Measurements from ENCODE around the gene AQP12B.

The AQP12B gene

DNA sequence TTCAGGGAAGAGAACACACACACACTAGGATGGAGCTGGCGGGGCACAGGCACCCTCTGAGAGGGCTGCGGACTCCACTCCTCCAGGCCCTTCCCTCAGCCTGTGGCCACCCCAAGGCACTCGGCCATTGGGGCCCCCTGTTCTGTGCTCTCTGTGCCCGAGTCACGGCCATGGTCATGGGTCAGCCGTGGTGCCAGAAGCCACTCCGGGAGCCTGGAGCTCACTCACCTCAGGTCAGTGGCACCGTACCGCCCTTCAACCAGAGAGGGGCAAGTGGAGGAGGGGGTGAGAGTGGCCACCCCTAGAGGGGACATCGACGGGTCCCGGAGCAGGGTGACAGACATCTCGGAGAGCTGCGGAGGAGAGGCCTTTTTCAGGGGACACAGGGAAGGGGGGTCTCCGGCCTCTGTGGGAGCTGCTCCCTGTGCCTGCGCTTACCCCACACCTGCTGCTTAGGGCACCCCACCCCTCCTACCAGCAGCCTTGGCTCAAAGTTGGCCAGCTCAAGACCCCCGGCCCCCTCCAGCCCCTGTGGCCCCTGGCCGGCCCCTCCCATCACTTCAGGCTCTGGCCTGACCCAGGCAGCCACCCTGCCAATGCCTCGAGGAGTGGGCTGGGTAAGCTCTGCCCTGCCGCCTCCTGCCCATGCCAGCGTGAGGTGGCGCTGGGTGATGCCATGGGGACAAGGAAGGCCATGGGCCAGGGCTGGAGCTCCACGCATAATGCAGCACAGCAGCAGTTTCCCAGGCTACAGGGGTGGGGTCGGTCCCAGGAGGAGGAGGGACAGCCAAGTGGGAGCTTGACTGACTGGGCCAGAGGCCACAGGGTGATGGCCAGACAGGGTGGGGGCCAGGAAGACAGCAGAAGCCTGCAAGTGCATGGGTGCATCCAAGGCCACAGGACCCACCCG is 38.3 kb upstream of the AQP12B start:
- no peak overlapping the region for H2AFZ ChIP-seq (ENCODE audit: low read depth)
- TF ChIP-seq, protein P1, sequence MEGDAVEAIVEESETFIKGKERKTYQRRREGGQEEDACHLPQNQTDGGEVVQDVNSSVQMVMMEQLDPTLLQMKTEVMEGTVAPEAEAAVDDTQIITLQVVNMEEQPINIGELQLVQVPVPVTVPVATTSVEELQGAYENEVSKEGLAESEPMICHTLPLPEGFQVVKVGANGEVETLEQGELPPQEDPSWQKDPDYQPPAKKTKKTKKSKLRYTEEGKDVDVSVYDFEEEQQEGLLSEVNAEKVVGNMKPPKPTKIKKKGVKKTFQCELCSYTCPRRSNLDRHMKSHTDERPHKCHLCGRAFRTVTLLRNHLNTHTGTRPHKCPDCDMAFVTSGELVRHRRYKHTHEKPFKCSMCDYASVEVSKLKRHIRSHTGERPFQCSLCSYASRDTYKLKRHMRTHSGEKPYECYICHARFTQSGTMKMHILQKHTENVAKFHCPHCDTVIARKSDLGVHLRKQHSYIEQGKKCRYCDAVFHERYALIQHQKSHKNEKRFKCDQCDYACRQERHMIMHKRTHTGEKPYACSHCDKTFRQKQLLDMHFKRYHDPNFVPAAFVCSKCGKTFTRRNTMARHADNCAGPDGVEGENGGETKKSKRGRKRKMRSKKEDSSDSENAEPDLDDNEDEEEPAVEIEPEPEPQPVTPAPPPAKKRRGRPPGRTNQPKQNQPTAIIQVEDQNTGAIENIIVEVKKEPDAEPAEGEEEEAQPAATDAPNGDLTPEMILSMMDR (conservative IDR thresholded peaks at IDR 0.05; ENCODE audit: low read depth, low read length) = no peak
- H4K20me1 ChIP-seq (ENCODE audit: insufficient read depth) = no peaks in the 10 kb centered on the region
- no peak overlapping the region for H3K9ac ChIP-seq
- H3K4me2 ChIP-seq = no peak overlapping the region
- H3K4me3 ChIP-seq (IDR thresholded peaks at IDR 0.05; ENCODE audit: insufficient read depth, low read depth, low read length) = no peak overlapping the region
- no peaks in the 10 kb centered on the region for H3K79me2 ChIP-seq (ENCODE audit: insufficient read depth, low read depth)
- H3K36me3 ChIP-seq (ENCODE audit: insufficient read depth) = no peaks in the 10 kb centered on the region
- peaks cover 19% of the 10 kb centered on the region; the same call in 1 of the 2 replicates for H3K27me3 ChIP-seq (ENCODE audit: insufficient read depth, low read depth)
- H3K27ac ChIP-seq = no peak overlapping the region
- no peaks in the 10 kb centered on the region for H3K4me1 ChIP-seq (ENCODE audit: low read depth, poor library complexity, severe bottlenecking)

DNA sequence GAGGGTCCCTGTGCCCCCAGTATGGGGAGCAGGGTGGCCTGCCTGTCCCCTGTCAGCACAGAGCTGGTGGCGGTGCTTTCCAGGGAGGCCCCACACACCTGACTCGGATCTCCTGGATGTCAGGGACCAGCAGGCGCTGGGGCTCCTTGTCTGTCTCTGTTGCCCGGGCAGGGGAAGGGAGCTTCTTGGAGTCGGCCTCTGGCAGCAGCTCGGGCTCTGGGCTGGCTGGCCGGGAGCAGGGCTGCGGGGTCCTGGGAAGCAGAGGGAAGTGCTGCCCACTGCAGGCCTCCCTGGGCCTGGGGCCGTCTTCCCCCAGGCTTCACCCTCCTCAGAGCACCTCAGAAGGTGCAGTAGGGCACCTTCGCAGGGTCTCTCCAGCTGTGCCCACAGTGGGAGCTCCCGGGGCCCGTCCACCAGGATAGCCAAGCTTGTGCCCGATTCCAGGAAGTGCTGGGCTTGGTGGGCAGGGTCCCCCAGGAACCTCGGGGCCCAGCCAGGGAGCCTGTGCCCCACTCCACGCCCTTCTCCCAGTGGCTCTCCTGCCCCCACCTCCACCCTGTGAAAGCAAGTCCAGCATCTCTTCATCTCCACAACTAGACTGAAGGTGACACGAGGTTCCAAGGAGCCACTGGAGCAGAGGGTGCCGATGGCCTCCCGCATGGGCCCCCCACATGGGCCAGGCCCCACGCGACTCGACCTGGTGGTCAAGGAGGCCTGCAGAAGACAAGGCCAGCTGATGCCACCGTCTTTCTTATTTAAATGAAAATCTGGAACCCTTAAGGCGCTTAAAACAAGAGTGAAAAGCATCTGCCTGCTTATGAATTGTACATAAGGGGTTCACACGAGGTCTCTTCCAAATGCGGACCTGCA is 37.2 kb upstream of the AQP12B start:
- Histone ChIP-seq H3K4me3 (IDR thresholded peaks at IDR 0.05; ENCODE audit: insufficient read depth, low read depth, low read length) (no peak overlapping the region), H3K4me2 (no peak overlapping the region), H3K27me3 (ENCODE audit: insufficient read depth, low read depth) (peaks cover 27% of the 10 kb centered on the region), H3K79me2 (ENCODE audit: insufficient read depth, low read depth) (no peaks in the 10 kb centered on the region), H4K20me1 (ENCODE audit: insufficient read depth) (no peaks in the 10 kb centered on the region), H3K36me3 (ENCODE audit: insufficient read depth) (no peaks in the 10 kb centered on the region), H3K4me1 (ENCODE audit: low read depth, poor library complexity, severe bottlenecking) (no peaks in the 10 kb centered on the region), H2AFZ (ENCODE audit: low read depth) (no peak overlapping the region), H3K9ac (no peak overlapping the region), H3K27ac (no peak overlapping the region)
- TF ChIP-seq, protein P1 (conservative IDR thresholded peaks at IDR 0.05; ENCODE audit: low read depth, low read length) = no peak

GRCh38 chr2:240718896-240719490 is 36.3 kb upstream of the AQP12B start:
- no peaks in the 10 kb centered on the region for H4K20me1 ChIP-seq (ENCODE audit: insufficient read depth)
- no peak overlapping the region for H3K27ac ChIP-seq
- H3K79me2 ChIP-seq (ENCODE audit: insufficient read depth, low read depth) = no peaks in the 10 kb centered on the region
- H3K4me2 ChIP-seq = no peak overlapping the region
- no peak overlapping the region for H2AFZ ChIP-seq (ENCODE audit: low read depth)
- TF ChIP-seq, protein P1 (conservative IDR thresholded peaks at IDR 0.05; ENCODE audit: low read depth, low read length) = no peak
- H3K4me1 ChIP-seq (ENCODE audit: low read depth, poor library complexity, severe bottlenecking) = no peaks in the 10 kb centered on the region
- H3K27me3 ChIP-seq (ENCODE audit: insufficient read depth, low read depth) = peaks cover 32% of the 10 kb centered on the region
- H3K4me3 ChIP-seq (IDR thresholded peaks at IDR 0.05; ENCODE audit: insufficient read depth, low read depth, low read length) = no peak overlapping the region
- H3K9ac ChIP-seq = no peak overlapping the region
- no peaks in the 10 kb centered on the region for H3K36me3 ChIP-seq (ENCODE audit: insufficient read depth)

Measured in KMS-11 (cell line).